DND-41 (cell line): ENCODE measurements around the gene CREB3L4.

Experiments
- ATAC-seq: fragments of 200-7000 bp; cut with Tn5 transposase; 3 replicates; pipeline ENCODE4 v1.9.1; 2021; ENCODE audit warnings: low read depth; ENCODE audit not compliant: insufficient read depth
- DNase-seq: peaks from one replicate; pipeline ENCODE4 v3.0.0-alpha.2; 2020
- H2AFZ ChIP-seq: 2 replicates; pipeline ENCODE4 v1.6.0; 2012; ENCODE audit warnings: low read depth, low read length
- H3K27ac ChIP-seq: 2 replicates; pipeline ENCODE4 v1.5.1; 2012; ENCODE audit warnings: low read length, inconsistent platforms
- H3K27me3 ChIP-seq: fragments of 200-600 bp; sonication (generic); 2 replicates; pipeline ENCODE4 v1.6.0; 2012; ENCODE audit warnings: low read length, mild to moderate bottlenecking, inconsistent platforms; ENCODE audit not compliant: insufficient read depth, poor library complexity
- H3K36me3 ChIP-seq: 2 replicates; pipeline ENCODE4 v1.5.1; 2012; ENCODE audit warnings: low read length, inconsistent platforms; ENCODE audit not compliant: insufficient read depth
- H3K4me1 ChIP-seq: 2 replicates; pipeline ENCODE4 v1.5.1; 2012; ENCODE audit warnings: mild to moderate bottlenecking, low read length; ENCODE audit not compliant: insufficient read depth
- H3K4me2 ChIP-seq: 2 replicates; pipeline ENCODE4 v1.6.0; 2012; ENCODE audit warnings: mild to moderate bottlenecking, moderate library complexity, low read length, inconsistent platforms; ENCODE audit not compliant: insufficient read depth
- H3K4me3 ChIP-seq, 2 experiments: fragments of 200-600 bp in 1 of 2; shearing (Covaris generic) in 1 of 2; 2 replicates each; pipeline ENCODE4 v1.5.1; 2012 to 2016; ENCODE audit warnings: inconsistent platforms in 2 of 2, low read length in 2 of 2, mild to moderate bottlenecking in 2 of 2, low read depth in 1 of 2, moderate library complexity in 1 of 2
- H3K79me2 ChIP-seq: 2 replicates; pipeline ENCODE4 v1.6.0; 2012; ENCODE audit warnings: low read length, inconsistent platforms; ENCODE audit not compliant: insufficient read depth
- H3K9ac ChIP-seq: 2 replicates; pipeline ENCODE4 v1.6.0; 2012; ENCODE audit warnings: low read depth, mild to moderate bottlenecking, inconsistent platforms, low read length, moderate library complexity
- H3K9me3 ChIP-seq: 2 replicates; pipeline ENCODE4 v1.5.1; 2012; ENCODE audit warnings: low read length, moderate library complexity, mild to moderate bottlenecking, inconsistent platforms; ENCODE audit not compliant: insufficient read depth, severe bottlenecking
- H4K20me1 ChIP-seq: 2 replicates; pipeline ENCODE4 v1.6.0; 2012; ENCODE audit warnings: low read length; ENCODE audit not compliant: insufficient read depth
- CTCF ChIP-seq: IDR thresholded peaks from 2 replicates; pipeline ENCODE4 v1.5.1; 2012; ENCODE audit warnings: borderline replicate concordance, low read length, moderate library complexity, mild to moderate bottlenecking; ENCODE audit not compliant: poor library complexity, severe bottlenecking; ENCODE audit errors: extremely low read depth
- EZH2 ChIP-seq: IDR thresholded peaks from 3 replicates; pipeline ENCODE4 v1.6.1; 2012; ENCODE audit warnings: borderline replicate concordance, low read depth, mild to moderate bottlenecking, moderate library complexity, low read length, inconsistent platforms; ENCODE audit not compliant: severe bottlenecking

The CREB3L4 gene

GRCh38 chr1:153984123-153984894, 16.6 kb downstream of the CREB3L4 start:
- H3K79me2 ChIP-seq = no peaks in the 10 kb centered on the region
- H3K9me3 ChIP-seq = no peaks in the 10 kb centered on the region
- H3K4me1 ChIP-seq = peaks cover 18% of the 10 kb centered on the region
- TF ChIP-seq EZH2 (no peak), CTCF (no peak)
- no peak for DNase-seq
- H2AFZ ChIP-seq = no peak overlapping the region
- H4K20me1 ChIP-seq = no peaks in the 10 kb centered on the region
- H3K27ac ChIP-seq = no peak overlapping the region
- H3K27me3 ChIP-seq = no peaks in the 10 kb centered on the region
- no peak overlapping the region for H3K4me3 ChIP-seq
- no peak overlapping the region for H3K9ac ChIP-seq
- H3K4me2 ChIP-seq = no peak overlapping the region
- no peaks in the 10 kb centered on the region for H3K36me3 ChIP-seq
- ATAC-seq = no peak

GRCh38 chr1:153985341-153985912, 17.7 kb downstream of the CREB3L4 start:
- no peak for ATAC-seq
- TF ChIP-seq EZH2 (no peak), CTCF (no peak)
- no peak for DNase-seq
- H3K9me3 ChIP-seq = no peaks in the 10 kb centered on the region
- H3K79me2 ChIP-seq = no peaks in the 10 kb centered on the region
- no peaks in the 10 kb centered on the region for H3K27me3 ChIP-seq
- no peak overlapping the region for H3K4me2 ChIP-seq
- peak overlapping the region; percentile 19 for H2AFZ ChIP-seq
- no peaks in the 10 kb centered on the region for H3K36me3 ChIP-seq
- peaks cover 25% of the 10 kb centered on the region for H3K4me1 ChIP-seq
- H4K20me1 ChIP-seq = no peaks in the 10 kb centered on the region
- no peak overlapping the region for H3K4me3 ChIP-seq
- H3K27ac ChIP-seq = no peak overlapping the region
- no peak overlapping the region; the same call in 1 of the 2 replicates for H3K9ac ChIP-seq

GRCh38 chr1:153985941-153986761, 18.4 kb downstream of the CREB3L4 start, which contains the start of gene RAB13:
Gene RAB13, minus strand, starts transcription at chr1:153986339. Its CDS starts 103 bp downstream, at chr1:153986236.
- no peaks in the 10 kb centered on the region for H3K27me3 ChIP-seq
- H3K4me3 ChIP-seq = 0 out of 4 replicates have a peak within 1 kb of the TSS, but pooled peaks of 1 of the 2 experiments have one; percentile 21
- H3K36me3 ChIP-seq = peaks cover 3% of the 10 kb centered on the region
- peak within 1 kb of the TSS; percentile 15 for H3K9ac ChIP-seq
- H3K4me2 ChIP-seq = peak within 1 kb of the TSS; percentile 57
- peak within 1 kb of the TSS; percentile 42; the same call in 1 of the 2 replicates for H3K27ac ChIP-seq
- ATAC-seq (no peak), DNase-seq (no peak)
- no peaks in the 10 kb centered on the region for H3K9me3 ChIP-seq
- peak within 1 kb of the TSS; percentile 86 for H2AFZ ChIP-seq
- no peak for TF ChIP-seq EZH2
- TF ChIP-seq CTCF = no peak
- H3K79me2 ChIP-seq = peaks cover 6% of the 10 kb centered on the region
- peaks cover 2% of the 10 kb centered on the region; the same call in 1 of the 2 replicates for H4K20me1 ChIP-seq
- H3K4me1 ChIP-seq = peaks cover 26% of the 10 kb centered on the region
